IMR-90 (cell line): ENCODE data around the gene HHIP. TPM values are rescaled to one million over a fixed set of nuclear protein-coding genes. Genes with fewer than 3 reads are reported as not detected.

Source experiments
- ATAC-seq: fragments of 200-7000 bp; cut with Tn5 transposase; 2 replicates; pipeline ENCODE4 v1.9.1; 2020; ENCODE audit warnings: low read depth, mild to moderate bottlenecking, moderate library complexity
- BruUV-seq: library from RNA; stranded (reverse); fragments of 400-500 nt; replicated peaks from 2 replicates; lab custom pipeline; 2021; lab: Mats Ljungman, UMichigan
- CTCF ChIA-PET: fragments of 300-600 bp; formaldehyde crosslinking; extraction: SDS; loops from one replicate; lab custom pipeline; 2021; ENCODE audit warnings: antibody characterized with exemption; lab: Yijun Ruan, JAX
- POLR2A ChIA-PET: fragments of 300-600 bp; sonication (Branson Sonifier 250); formaldehyde crosslinking; loops from one replicate; lab custom pipeline; 2022; ENCODE audit warnings: antibody characterized with exemption; ENCODE audit not compliant: unreplicated experiment; lab: Charles Lee
- DNase-seq: peaks from one replicate; pipeline ENCODE4 v3.0.0; 2013
- H2AFZ ChIP-seq: replicated peaks from 2 replicates; pipeline ENCODE3; 2013; ENCODE audit warnings: low read length, mild to moderate bottlenecking; ENCODE audit not compliant: poor library complexity
- H2AK5ac ChIP-seq: 2 replicates; pipeline ENCODE4 v1.6.1; 2013; ENCODE audit warnings: low read depth, low read length, inconsistent platforms
- H2AK9ac ChIP-seq: replicated peaks from 2 replicates; pipeline ENCODE3; 2013; ENCODE audit warnings: mild to moderate bottlenecking, low read depth, low read length, moderate library complexity; ENCODE audit not compliant: poor library complexity
- H2BK120ac ChIP-seq: 2 replicates; pipeline ENCODE4 v1.6.1; 2013; ENCODE audit warnings: low read depth, low read length, inconsistent platforms
- H2BK15ac ChIP-seq: 3 replicates; pipeline ENCODE4 v1.6.1; 2013; ENCODE audit warnings: low read depth, low read length, inconsistent platforms
- H2BK20ac ChIP-seq: 2 replicates; pipeline ENCODE4 v1.6.1; 2013; ENCODE audit warnings: low read depth, mild to moderate bottlenecking, inconsistent platforms, low read length, moderate library complexity
- H2BK5ac ChIP-seq: 2 replicates; pipeline ENCODE4 v1.6.1; 2013; ENCODE audit warnings: mild to moderate bottlenecking, low read depth, low read length, inconsistent platforms; ENCODE audit not compliant: poor library complexity, severe bottlenecking
- H3K14ac ChIP-seq: replicated peaks from 2 replicates; pipeline ENCODE4 v1.6.1; 2013; ENCODE audit warnings: low read depth, low read length, inconsistent platforms
- H3K18ac ChIP-seq: 2 replicates; pipeline ENCODE4 v1.6.1; 2013; ENCODE audit warnings: low read depth, low read length, control low read depth
- H3K23ac ChIP-seq: 2 replicates; pipeline ENCODE4 v1.6.1; 2013; ENCODE audit warnings: low read depth, low read length, inconsistent platforms
- H3K27ac ChIP-seq: 2 replicates; pipeline ENCODE4 v1.5.1; 2013; ENCODE audit warnings: mild to moderate bottlenecking, control low read depth, low read length; ENCODE audit not compliant: insufficient read depth
- H3K27me3 ChIP-seq: 2 replicates; pipeline ENCODE4 v1.6.1; 2013; ENCODE audit warnings: low read length; ENCODE audit not compliant: control insufficient read depth, insufficient read depth
- H3K36me3 ChIP-seq: 2 replicates; pipeline ENCODE4 v1.6.1; 2013; ENCODE audit warnings: low read length, mixed read lengths; ENCODE audit not compliant: control insufficient read depth, insufficient read depth
- H3K4ac ChIP-seq: 2 replicates; pipeline ENCODE4 v1.6.1; 2013; ENCODE audit warnings: low read depth, low read length, inconsistent platforms
- H3K4me1 ChIP-seq: 2 replicates; pipeline ENCODE4 v1.6.1; 2013; ENCODE audit warnings: low read length, mixed read lengths; ENCODE audit not compliant: control insufficient read depth, insufficient read depth
- H3K4me2 ChIP-seq: 2 replicates; pipeline ENCODE4 v1.6.1; 2013; ENCODE audit warnings: low read depth, mild to moderate bottlenecking, control low read depth, low read length, moderate library complexity
- H3K4me3 ChIP-seq: 2 replicates; pipeline ENCODE4 v1.5.1; 2013; ENCODE audit warnings: low read depth, mild to moderate bottlenecking, control low read depth, low read length, moderate library complexity; ENCODE audit not compliant: insufficient read depth
- H3K56ac ChIP-seq: 2 replicates; pipeline ENCODE4 v1.6.1; 2013; ENCODE audit warnings: low read length, inconsistent platforms; ENCODE audit not compliant: insufficient read depth; ENCODE audit errors: extremely low read depth
- H3K79me1 ChIP-seq, 2 experiments: 2 replicates each; pipeline ENCODE4 v1.6.1; 2013; ENCODE audit warnings: low read length in 2 of 2, inconsistent platforms in 1 of 2, low read depth in 1 of 2
- H3K9ac ChIP-seq: 2 replicates; pipeline ENCODE4 v1.6.1; 2013; ENCODE audit warnings: low read depth, low read length, control low read depth
- H3K9me1 ChIP-seq: 2 replicates; pipeline ENCODE4 v1.6.1; 2013; ENCODE audit warnings: low read length, inconsistent platforms; ENCODE audit not compliant: insufficient read depth
- H3K9me3 ChIP-seq: 2 replicates; pipeline ENCODE4 v1.6.1; 2013; ENCODE audit warnings: low read length; ENCODE audit not compliant: control insufficient read depth, insufficient read depth
- H4K20me1 ChIP-seq: 2 replicates; pipeline ENCODE4 v1.6.1; 2013; ENCODE audit warnings: low read length, inconsistent platforms; ENCODE audit not compliant: insufficient read depth
- H4K5ac ChIP-seq: 2 replicates; pipeline ENCODE4 v1.6.1; 2013; ENCODE audit warnings: mild to moderate bottlenecking, low read depth, low read length, control low read depth
- H4K8ac ChIP-seq, 2 experiments: 2 replicates each; pipeline ENCODE4 v1.6.1; 2013; ENCODE audit warnings: low read depth in 2 of 2, low read length in 2 of 2, control low read depth in 1 of 2, inconsistent platforms in 1 of 2
- H4K91ac ChIP-seq: 2 replicates; pipeline ENCODE4 v1.6.1; 2013; ENCODE audit warnings: low read depth, low read length, inconsistent platforms; ENCODE audit not compliant: insufficient read depth
- FOS ChIP-seq: fragments of 150-350 bp; IDR thresholded peaks from 2 replicates; pipeline ENCODE4 v1.6.1; 2016; ENCODE audit warnings: low read depth, low read length
- USF2 ChIP-seq: fragments of 150-350 bp; IDR thresholded peaks from 2 replicates; pipeline ENCODE4 v1.6.1; 2017; ENCODE audit warnings: mild to moderate bottlenecking, antibody characterized with exemption, low read length, low read depth
- WGBS, 2 experiments: methylation state at CpG; one replicate each; pipeline versions ENCODE4 v1.1.5 to v1.1.7; 2013; ENCODE audit warnings: missing lambda C conversion rate in 2 of 2; ENCODE audit not compliant: insufficient read length in 1 of 2; ENCODE audit errors: extremely low coverage in 2 of 2; 5-methylcytosine and 5-hydroxymethylcytosine counted together
- dilution Hi-C: fragments of 300-500 bp; cut with HindIII; formaldehyde crosslinking; loops from one replicate; pipeline ENCODE4 v1.14.3; 2018; ENCODE audit warnings: low sequenced_read_pairs; ENCODE audit not compliant: unreplicated experiment
- in situ Hi-C: fragments of 300-500 bp; cut with MboI; formaldehyde crosslinking; loops from 3 replicates; pipeline ENCODE4 v1.14.3; 2019; ENCODE audit warnings: low sequenced_read_pairs, inconsistent platforms, mixed read lengths
- intact Hi-C: fragments of 100-400 bp; cut with micrococcal nuclease; formaldehyde crosslinking; loops from 2 replicates; pipeline ENCODE4 v1.10.0; 2022
- polyA plus RNA-seq, 3 experiments: library from polyadenylated mRNA; depleted of rRNA; stranded (reverse); fragments of >200 nt; gene quantifications; 2 replicates each; pipeline ENCODE4 v1.2.3, GENCODE V29; 2012; ENCODE audit warnings: low replicate concordance in 1 of 3
- total RNA-seq: library from RNA; depleted of rRNA; stranded (reverse); fragments of >200 nt; gene quantifications from 2 replicates; pipeline ENCODE4 v1.2.3, GENCODE V29; 2012

HHIP gene
- total and polyA plus RNA-seq, 2 of the 4 experiments (the other 2 are of a cell fraction): 6.6 to 9.6 TPM

DNA sequence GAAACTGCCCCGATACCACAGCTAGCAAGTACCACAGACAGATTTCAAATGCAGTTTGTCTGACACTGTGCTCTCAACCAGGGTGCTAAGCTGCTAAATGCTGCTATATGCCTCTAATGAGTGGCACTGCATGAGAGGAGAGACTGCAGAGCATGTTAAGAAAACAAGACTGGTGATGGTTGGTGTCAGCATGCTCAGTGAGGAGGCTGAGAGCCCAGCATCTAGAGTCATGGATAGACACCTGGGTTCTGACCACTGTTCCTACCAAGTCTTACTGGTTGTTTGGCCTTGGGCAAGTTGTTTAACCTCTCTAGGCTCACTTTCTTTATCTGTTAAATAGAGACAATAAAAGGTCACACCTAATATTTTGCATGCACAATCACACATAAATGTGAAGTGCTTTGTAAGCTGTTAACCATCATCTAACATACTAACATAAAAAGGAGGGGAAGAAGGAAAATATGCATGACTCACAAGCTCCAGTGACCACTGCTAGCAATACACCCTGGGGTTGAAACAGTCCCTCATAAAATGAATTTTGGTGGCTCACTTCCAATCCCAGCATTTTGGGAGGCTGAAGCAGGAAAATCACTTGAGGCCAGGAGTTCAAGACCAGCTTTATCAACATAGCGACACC lies 20.7 kb downstream of the HHIP start:
- dilution Hi-C loops: no loop called here
- no peaks in the 10 kb centered on the region for H3K9me3 ChIP-seq
- H3K18ac ChIP-seq: peak overlapping the region; percentile 33; the same call in 1 of the 2 replicates
- no peak overlapping the region for H4K8ac ChIP-seq
- no peaks in the 10 kb centered on the region for H3K79me1 ChIP-seq
- no peak overlapping the region for H2AK9ac ChIP-seq
- H3K4ac ChIP-seq: peak overlapping the region; percentile 4; the same call in 1 of the 2 replicates
- BruUV-seq: no TSS peak
- H3K56ac ChIP-seq: no peak overlapping the region
- 0 out of 2 replicates have a peak overlapping the region, but pooled peaks have one; percentile 16 for H2BK20ac ChIP-seq
- H3K27me3 ChIP-seq: no peaks in the 10 kb centered on the region
- H4K91ac ChIP-seq: peak overlapping the region; percentile 22; the same call in 1 of the 2 replicates
- no peak overlapping the region for H2BK15ac ChIP-seq
- H3K14ac ChIP-seq: no peak overlapping the region
- WGBS, 2 experiments: no CpG with 5 or more reads among the region's 2 CpGs
- no peaks in the 10 kb centered on the region; the same call in 1 of the 2 replicates for H3K9me1 ChIP-seq
- H3K4me2 ChIP-seq: no peak overlapping the region
- H3K36me3 ChIP-seq: no peaks in the 10 kb centered on the region
- ATAC-seq (peak; percentile 54; the same call in 1 of the 2 replicates), DNase-seq (peak; percentile 65)
- peaks cover 4% of the 10 kb centered on the region for H3K4me1 ChIP-seq
- intact Hi-C loops: no loop called here
- no peak overlapping the region for H3K27ac ChIP-seq
- no peak overlapping the region for H3K23ac ChIP-seq
- H4K5ac ChIP-seq: peak overlapping the region; percentile 16; the same call in 1 of the 2 replicates
- no peak overlapping the region for H2BK120ac ChIP-seq
- H2BK5ac ChIP-seq: no peak overlapping the region
- in situ Hi-C loops: no loop called here
- no peak overlapping the region for H2AK5ac ChIP-seq
- no peak overlapping the region for H3K4me3 ChIP-seq
- no peak overlapping the region for H3K9ac ChIP-seq
- TF ChIP-seq FOS: no peak
- TF ChIP-seq USF2: no peak
- ChIA-PET CTCF (interaction anchor here (0.6 kb wide), 2 partner anchors 154 to 165 kb away, joined by 3 to 7 read pairs; no protein-coding TSS in a partner anchor), POLR2A (no interaction called here)
- H2AFZ ChIP-seq: peak overlapping the region; percentile 60
- H4K20me1 ChIP-seq: no peaks in the 10 kb centered on the region
